ENCODE data around the gene ELP4. TPM values are rescaled to one million over a fixed set of nuclear protein-coding genes. Genes with fewer than 3 reads are reported as not detected.

ELP4 gene
- total and polyA plus RNA-seq, 2 experiments from 2014 or later, result 16.2 to 20.1 TPM

DNA sequence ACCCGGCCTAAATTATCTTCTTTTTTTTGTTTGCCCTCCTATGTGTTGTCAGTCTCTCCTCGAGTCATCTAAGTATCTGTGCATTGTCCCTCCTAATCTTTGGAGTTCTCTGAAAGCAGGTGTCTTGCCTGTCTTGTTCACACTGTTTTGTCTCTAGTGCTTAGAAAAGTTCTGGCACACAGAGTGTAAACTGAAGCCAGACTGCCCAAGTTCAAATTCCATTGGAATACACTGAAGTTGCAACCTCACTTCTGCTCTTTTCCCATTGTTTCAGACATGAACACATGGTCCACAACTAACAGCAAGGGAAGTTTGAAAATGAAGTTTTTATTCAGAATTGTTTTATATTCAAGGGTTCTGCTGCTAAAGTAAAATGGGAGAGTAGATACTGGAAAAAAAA is 262.8 kb downstream of the ELP4 start:
- Histone ChIP-seq H3F3A (ENCODE audit: insufficient read depth) (no peaks in the 10 kb centered on the region), H3K79me2 (ENCODE audit: insufficient read depth) (no peaks in the 10 kb centered on the region), H3K9ac (no peak overlapping the region), H3K36me3 (ENCODE audit: low read depth) (no peaks in the 10 kb centered on the region), H3K9me2 (ENCODE audit: insufficient read depth) (no peaks in the 10 kb centered on the region), H2AFZ (no peak overlapping the region), H3K4me3 (no peak overlapping the region), H4K20me1 (ENCODE audit: insufficient read depth) (no peaks in the 10 kb centered on the region), H3K27ac (no peak overlapping the region), H3K4me1 (ENCODE audit: insufficient read depth) (no peaks in the 10 kb centered on the region), H3K27me3 (replicated peaks; ENCODE audit: insufficient read depth) (no peaks in the 10 kb centered on the region), H3K9me3 (ENCODE audit: low read depth) (no peaks in the 10 kb centered on the region), H3K4me2 (ENCODE audit: unreplicated experiment) (no peak overlapping the region)
- DNase-seq, result no peak
- no peak for TF ChIP-seq EZH2phosphoT487 (IDR thresholded peaks at IDR 0.05; ENCODE audit: insufficient read depth, low read depth)
- no peak for TF ChIP-seq EZH2 (IDR thresholded peaks at IDR 0.05; ENCODE audit: insufficient read depth, poor library complexity, severe bottlenecking)
- in situ Hi-C loops (cut with MboI), result no loop called here
- WGBS, 2 experiments (ENCODE audit: low coverage in 1 of 2, low lambda C conversion rate in 2 of 2, missing lambda C conversion rate in 2 of 2), result 96% methylated on average over 2 of the region's 2 CpGs

DNA sequence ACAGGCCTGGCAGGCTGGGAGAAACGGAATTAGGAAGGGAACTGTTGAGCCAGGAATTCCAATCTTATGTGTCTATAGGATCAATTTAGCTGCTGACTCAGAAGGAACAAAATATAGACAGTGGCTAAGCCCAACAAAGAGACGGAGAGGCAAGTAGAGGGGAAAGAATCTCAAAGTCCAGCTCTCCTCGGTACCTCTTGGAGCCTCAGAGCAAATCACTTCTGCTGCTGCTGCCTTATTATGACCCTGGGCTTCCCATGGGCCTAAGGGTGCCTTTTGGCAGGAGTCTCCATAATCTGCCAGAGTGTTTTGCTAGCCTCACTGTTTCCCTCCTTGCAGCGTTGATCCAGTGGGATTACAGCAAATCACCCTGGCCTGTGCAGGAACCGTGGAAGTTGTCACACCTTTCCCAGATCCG is 269.8 kb downstream of the ELP4 start:
- H3K4me1 ChIP-seq (ENCODE audit: insufficient read depth), result peaks cover 15% of the 10 kb centered on the region
- H3K4me3 ChIP-seq, result no peak overlapping the region
- H3K9me2 ChIP-seq (ENCODE audit: insufficient read depth), result no peaks in the 10 kb centered on the region
- peak; percentile 81 for DNase-seq
- no peaks in the 10 kb centered on the region for H3K27me3 ChIP-seq (replicated peaks; ENCODE audit: insufficient read depth)
- H3K4me2 ChIP-seq (ENCODE audit: unreplicated experiment), result no peak overlapping the region
- 62 to 66% methylated on average over 6 of the region's 6 CpGs for WGBS, 2 experiments (ENCODE audit: low coverage in 1 of 2, low lambda C conversion rate in 2 of 2, missing lambda C conversion rate in 2 of 2)
- H4K20me1 ChIP-seq (ENCODE audit: insufficient read depth), result no peaks in the 10 kb centered on the region
- no peaks in the 10 kb centered on the region for H3K79me2 ChIP-seq (ENCODE audit: insufficient read depth)
- TF ChIP-seq EZH2phosphoT487 (IDR thresholded peaks at IDR 0.05; ENCODE audit: insufficient read depth, low read depth), result no peak
- no peak for TF ChIP-seq EZH2 (IDR thresholded peaks at IDR 0.05; ENCODE audit: insufficient read depth, poor library complexity, severe bottlenecking)
- H3F3A ChIP-seq (ENCODE audit: insufficient read depth), result no peaks in the 10 kb centered on the region
- H3K9me3 ChIP-seq (ENCODE audit: low read depth), result no peaks in the 10 kb centered on the region
- H2AFZ ChIP-seq, result peak overlapping the region; percentile 61
- in situ Hi-C loops (cut with MboI), result no loop called here
- H3K27ac ChIP-seq, result no peak overlapping the region
- no peaks in the 10 kb centered on the region for H3K36me3 ChIP-seq (ENCODE audit: low read depth)
- no peak overlapping the region for H3K9ac ChIP-seq

DNA sequence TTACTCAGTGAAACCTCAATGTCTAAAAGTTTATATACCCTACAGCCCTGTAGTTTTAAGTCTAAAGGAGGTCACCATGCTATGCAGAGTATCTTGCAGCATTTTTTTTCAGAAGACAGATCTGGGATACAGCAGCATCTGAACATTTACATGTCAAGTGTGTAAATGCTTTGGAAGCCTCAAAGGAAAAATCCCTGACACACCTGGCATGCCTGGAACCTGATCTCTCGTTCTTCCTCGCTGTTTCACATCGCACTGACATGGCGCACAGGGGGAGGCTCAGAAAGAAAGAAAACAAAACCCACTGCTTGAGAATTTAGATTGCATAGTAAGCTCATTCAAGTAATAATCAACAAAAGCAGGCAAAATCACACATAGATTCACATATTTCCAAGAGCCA is 270.5 kb downstream of the ELP4 start:
- Histone ChIP-seq H3K4me2 (ENCODE audit: unreplicated experiment) (no peak overlapping the region), H2AFZ (no peak overlapping the region), H3K79me2 (ENCODE audit: insufficient read depth) (no peaks in the 10 kb centered on the region), H3K9me2 (ENCODE audit: insufficient read depth) (no peaks in the 10 kb centered on the region), H3K4me1 (ENCODE audit: insufficient read depth) (peaks cover 15% of the 10 kb centered on the region), H3F3A (ENCODE audit: insufficient read depth) (no peaks in the 10 kb centered on the region), H3K9me3 (ENCODE audit: low read depth) (no peaks in the 10 kb centered on the region), H3K27ac (no peak overlapping the region), H3K27me3 (replicated peaks; ENCODE audit: insufficient read depth) (no peaks in the 10 kb centered on the region), H3K4me3 (no peak overlapping the region), H3K9ac (no peak overlapping the region), H3K36me3 (ENCODE audit: low read depth) (no peaks in the 10 kb centered on the region), H4K20me1 (ENCODE audit: insufficient read depth) (no peaks in the 10 kb centered on the region)
- DNase-seq, result no peak
- 96 to 98% methylated on average over 4 of the region's 4 CpGs for WGBS, 2 experiments (ENCODE audit: low coverage in 1 of 2, low lambda C conversion rate in 2 of 2, missing lambda C conversion rate in 2 of 2)
- in situ Hi-C loops (cut with MboI), result no loop called here
- TF ChIP-seq EZH2phosphoT487 (IDR thresholded peaks at IDR 0.05; ENCODE audit: insufficient read depth, low read depth), result no peak
- no peak for TF ChIP-seq EZH2 (IDR thresholded peaks at IDR 0.05; ENCODE audit: insufficient read depth, poor library complexity, severe bottlenecking)

DNA sequence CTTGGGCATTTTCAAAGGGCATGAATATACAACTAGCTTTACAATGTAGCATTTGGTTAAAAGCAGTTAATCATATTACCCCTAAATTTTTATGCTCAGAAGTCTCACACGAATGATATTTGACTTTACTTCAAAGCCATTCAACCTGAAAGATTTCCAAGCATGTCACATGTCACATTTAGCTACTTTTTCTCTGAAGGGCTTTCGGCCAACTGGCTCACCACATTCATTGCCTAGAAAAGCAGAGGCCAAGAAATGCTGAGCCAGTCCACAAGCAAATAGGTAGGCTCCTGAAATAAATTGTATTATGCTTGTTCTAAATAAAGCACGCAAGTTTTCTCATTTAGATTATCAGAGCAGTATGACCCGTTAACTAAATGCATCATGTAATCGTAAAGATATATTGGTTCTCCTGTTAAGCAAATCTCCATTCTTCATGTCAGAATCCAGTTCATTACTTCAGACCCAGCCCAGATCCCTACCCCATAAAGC is 271.0 kb downstream of the ELP4 start:
- H3F3A ChIP-seq (ENCODE audit: insufficient read depth), result no peaks in the 10 kb centered on the region
- H3K9ac ChIP-seq, result no peak overlapping the region
- H3K9me2 ChIP-seq (ENCODE audit: insufficient read depth), result no peaks in the 10 kb centered on the region
- TF ChIP-seq EZH2phosphoT487 (IDR thresholded peaks at IDR 0.05; ENCODE audit: insufficient read depth, low read depth), result no peak
- TF ChIP-seq EZH2 (IDR thresholded peaks at IDR 0.05; ENCODE audit: insufficient read depth, poor library complexity, severe bottlenecking), result no peak
- H3K27ac ChIP-seq, result no peak overlapping the region
- H2AFZ ChIP-seq, result no peak overlapping the region
- H3K4me1 ChIP-seq (ENCODE audit: insufficient read depth), result peaks cover 15% of the 10 kb centered on the region
- no peaks in the 10 kb centered on the region for H3K9me3 ChIP-seq (ENCODE audit: low read depth)
- DNase-seq, result no peak
- H4K20me1 ChIP-seq (ENCODE audit: insufficient read depth), result no peaks in the 10 kb centered on the region
- WGBS, 2 experiments (ENCODE audit: low coverage in 1 of 2, low lambda C conversion rate in 2 of 2, missing lambda C conversion rate in 2 of 2), result 81 to 83% methylated on average over 5 of the region's 5 CpGs
- no peaks in the 10 kb centered on the region for H3K79me2 ChIP-seq (ENCODE audit: insufficient read depth)
- no peak overlapping the region for H3K4me3 ChIP-seq
- in situ Hi-C loops (cut with MboI), result no loop called here
- no peaks in the 10 kb centered on the region for H3K36me3 ChIP-seq (ENCODE audit: low read depth)
- no peaks in the 10 kb centered on the region for H3K27me3 ChIP-seq (replicated peaks; ENCODE audit: insufficient read depth)
- H3K4me2 ChIP-seq (ENCODE audit: unreplicated experiment), result no peak overlapping the region

GRCh38 chr11:31782257-31782656 is 272.7 kb downstream of the ELP4 start:
- H3K36me3 ChIP-seq (ENCODE audit: low read depth), result no peaks in the 10 kb centered on the region
- in situ Hi-C loops (cut with MboI), result no loop called here
- no peak for TF ChIP-seq EZH2 (IDR thresholded peaks at IDR 0.05; ENCODE audit: insufficient read depth, poor library complexity, severe bottlenecking)
- no peak for TF ChIP-seq EZH2phosphoT487 (IDR thresholded peaks at IDR 0.05; ENCODE audit: insufficient read depth, low read depth)
- no peak overlapping the region for H3K4me3 ChIP-seq
- DNase-seq, result no peak
- no peaks in the 10 kb centered on the region for H3K9me3 ChIP-seq (ENCODE audit: low read depth)
- H3K79me2 ChIP-seq (ENCODE audit: insufficient read depth), result no peaks in the 10 kb centered on the region
- peaks cover 15% of the 10 kb centered on the region for H3K4me1 ChIP-seq (ENCODE audit: insufficient read depth)
- no peaks in the 10 kb centered on the region for H3K9me2 ChIP-seq (ENCODE audit: insufficient read depth)
- WGBS, 2 experiments (ENCODE audit: low coverage in 1 of 2, low lambda C conversion rate in 2 of 2, missing lambda C conversion rate in 2 of 2), result 97 to 98% methylated on average over 2 of the region's 2 CpGs
- no peak overlapping the region for H3K9ac ChIP-seq
- H2AFZ ChIP-seq, result no peak overlapping the region
- H3K27me3 ChIP-seq (replicated peaks; ENCODE audit: insufficient read depth), result no peaks in the 10 kb centered on the region
- H3K27ac ChIP-seq, result no peak overlapping the region
- H3K4me2 ChIP-seq (ENCODE audit: unreplicated experiment), result no peak overlapping the region
- H4K20me1 ChIP-seq (ENCODE audit: insufficient read depth), result no peaks in the 10 kb centered on the region
- no peaks in the 10 kb centered on the region for H3F3A ChIP-seq (ENCODE audit: insufficient read depth)

Measured in GM23248 (cell line).